Mesenchymal stem cell (in vitro differentiated cells and primary cell): ENCODE results near the gene CNBP.
A peak's percentile ranks its signal among the peaks of the same experiment; 100 is the strongest.
"Not testable (repeated sequence)": the region's sequence is repeated elsewhere in the genome, so short reads cannot be mapped to it uniquely, and the experiment has no call there.

Source experiments
- DNase-seq: peaks from one replicate; pipeline ENCODE4 v3.0.0-alpha.2; 2013
- H2AFZ ChIP-seq: one replicate; pipeline ENCODE4 v1.6.1; 2013; ENCODE audit warnings: low read depth, mild to moderate bottlenecking, control low read depth, inconsistent platforms, low read length, moderate library complexity
- H2AK5ac ChIP-seq: 2 replicates; pipeline ENCODE4 v1.6.1; 2013; ENCODE audit warnings: low read length, moderate library complexity, mild to moderate bottlenecking, inconsistent platforms; ENCODE audit not compliant: severe bottlenecking
- H2BK120ac ChIP-seq: one replicate; pipeline ENCODE4 v1.6.1; 2013; ENCODE audit warnings: low read depth, mild to moderate bottlenecking, inconsistent platforms, low read length, moderate library complexity
- H2BK12ac ChIP-seq, 2 experiments: one replicate each; pipeline ENCODE4 v1.6.1; 2013; ENCODE audit warnings: inconsistent platforms in 2 of 2, low read length in 2 of 2, mild to moderate bottlenecking in 2 of 2, moderate library complexity in 2 of 2, control low read depth in 1 of 2
- H2BK15ac ChIP-seq: one replicate; pipeline ENCODE4 v1.6.1; 2013; ENCODE audit warnings: mild to moderate bottlenecking, low read depth, inconsistent platforms; ENCODE audit not compliant: poor library complexity, severe bottlenecking
- H2BK5ac ChIP-seq: 2 replicates; pipeline ENCODE4 v1.6.1; 2013; ENCODE audit warnings: low read depth, mild to moderate bottlenecking, low read length, control low read depth, inconsistent platforms; ENCODE audit not compliant: poor library complexity, severe bottlenecking
- H3K14ac ChIP-seq, 2 experiments: one replicate each; pipeline ENCODE4 v1.6.1; 2013; ENCODE audit warnings: inconsistent platforms in 2 of 2, low read length in 2 of 2, control low read depth in 1 of 2, mild to moderate bottlenecking in 1 of 2, moderate library complexity in 1 of 2
- H3K18ac ChIP-seq, 2 experiments: one replicate each; pipeline ENCODE4 v1.6.1; 2013; ENCODE audit warnings: inconsistent platforms in 2 of 2, low read length in 2 of 2, control low read depth in 1 of 2, low read depth in 1 of 2, mild to moderate bottlenecking in 1 of 2
- H3K23ac ChIP-seq, 2 experiments: one replicate each; pipeline ENCODE4 v1.6.1; 2013; ENCODE audit warnings: inconsistent platforms in 2 of 2, low read length in 2 of 2, mild to moderate bottlenecking in 2 of 2, moderate library complexity in 2 of 2, control low read depth in 1 of 2
- H3K27ac ChIP-seq: 2 replicates; pipeline ENCODE4 v1.5.1; 2013; ENCODE audit warnings: mild to moderate bottlenecking, moderate library complexity, low read length, control low read depth, inconsistent platforms; ENCODE audit not compliant: poor library complexity, severe bottlenecking
- H3K27me3 ChIP-seq, 2 experiments: 2 replicates each; pipeline versions ENCODE4 v1.6.1 to v1.7.0; 2013; ENCODE audit warnings: low read length in 2 of 2, mild to moderate bottlenecking in 2 of 2, moderate library complexity in 2 of 2, control low read depth in 1 of 2, inconsistent platforms in 1 of 2; ENCODE audit not compliant: control insufficient read depth in 1 of 2, insufficient read depth in 1 of 2
- H3K36me3 ChIP-seq, 2 experiments: 2 replicates each; pipeline versions ENCODE4 v1.6.1 to v1.7.0; 2013; ENCODE audit warnings: low read length in 2 of 2, control low read depth in 1 of 2, inconsistent platforms in 1 of 2, low read depth in 1 of 2, mild to moderate bottlenecking in 1 of 2; ENCODE audit not compliant: insufficient read depth in 2 of 2, control insufficient read depth in 1 of 2
- H3K4ac ChIP-seq, 2 experiments: one replicate each; pipeline ENCODE4 v1.6.1; 2013; ENCODE audit warnings: inconsistent platforms in 2 of 2, low read length in 2 of 2, mild to moderate bottlenecking in 2 of 2, moderate library complexity in 2 of 2, control low read depth in 1 of 2, low read depth in 1 of 2
- H3K4me1 ChIP-seq: 2 replicates; pipeline ENCODE4 v1.6.1; 2013; ENCODE audit warnings: low read depth, low read length, control low read depth; ENCODE audit not compliant: control insufficient read depth, insufficient read depth
- H3K4me2 ChIP-seq: 2 replicates; pipeline ENCODE4 v1.6.1; 2013; ENCODE audit warnings: low read length, mild to moderate bottlenecking, inconsistent platforms; ENCODE audit not compliant: poor library complexity, severe bottlenecking
- H3K4me3 ChIP-seq, 2 experiments: 2 replicates each; pipeline versions ENCODE4 v1.5.1 to v1.7.0; 2013; ENCODE audit warnings: low read length in 2 of 2, mild to moderate bottlenecking in 2 of 2, control low read depth in 1 of 2, low read depth in 1 of 2; ENCODE audit not compliant: insufficient read depth in 1 of 2
- H3K79me1 ChIP-seq: replicated peaks from 2 replicates; pipeline ENCODE4 v1.6.1; 2013; ENCODE audit warnings: mild to moderate bottlenecking, control low read depth, low read length, inconsistent platforms; ENCODE audit not compliant: poor library complexity, severe bottlenecking
- H3K9ac ChIP-seq: 2 replicates; pipeline ENCODE4 v1.7.0; 2013; ENCODE audit warnings: mild to moderate bottlenecking, low read length, moderate library complexity
- H3K9me3 ChIP-seq: 2 replicates; pipeline ENCODE4 v1.7.0; 2013; ENCODE audit warnings: mild to moderate bottlenecking, low read length; ENCODE audit not compliant: control insufficient read depth
- H4K8ac ChIP-seq: one replicate; pipeline ENCODE4 v1.6.1; 2013; ENCODE audit warnings: inconsistent platforms, mild to moderate bottlenecking, low read length, moderate library complexity
- H4K91ac ChIP-seq: one replicate; pipeline ENCODE4 v1.6.1; 2013; ENCODE audit warnings: mild to moderate bottlenecking, low read length, inconsistent platforms
- WGBS: methylation state at CpG from one replicate; pipeline ENCODE4 v1.1.7; 2013; ENCODE audit warnings: mixed read lengths; 5-methylcytosine and 5-hydroxymethylcytosine counted together

The CNBP gene

GRCh38 chr3:129228891-129229585, 45.3 kb upstream of the CNBP start:
- Histone ChIP-seq H3K9me3 (no peaks in the 10 kb centered on the region), H3K23ac (no peak overlapping the region), H3K36me3 (no peaks in the 10 kb centered on the region), H3K14ac (peak overlapping the region; percentile 4 to 74), H3K4me3 (no peak overlapping the region), H3K4ac (peak overlapping the region; percentile 69 to 75), H3K18ac (peak overlapping the region; percentile 64 to 96), H2AFZ (peak overlapping the region; percentile 96), H2AK5ac (no peak overlapping the region), H4K8ac (peak overlapping the region; percentile 90), H3K4me2 (no peak overlapping the region), H2BK15ac (peak overlapping the region; percentile 55), H3K27me3 (no peaks in the 10 kb centered on the region), H3K4me1 (peaks cover 15% of the 10 kb centered on the region), H2BK120ac (peak overlapping the region; percentile 54), H2BK12ac (peak overlapping the region; percentile 60 to 96), H3K79me1 (no peaks in the 10 kb centered on the region), H3K27ac (peak overlapping the region; percentile 4), H4K91ac (peak overlapping the region; percentile 85), H2BK5ac (no peak overlapping the region), H3K9ac (no peak overlapping the region)
- 44% methylated on average over 11 of the region's 11 CpGs for WGBS
- DNase-seq, result peak; percentile 86

GRCh38 chr3:129226374-129226773, 42.7 kb upstream of the CNBP start:
- Histone ChIP-seq H3K27ac (peak overlapping the region; percentile 27), H3K36me3 (no peaks in the 10 kb centered on the region), H2BK120ac (no peak overlapping the region), H3K79me1 (no peaks in the 10 kb centered on the region), H3K18ac (peak overlapping the region in 1 of 2 experiments; percentile 59), H3K4me2 (no peak overlapping the region), H3K9me3 (no peaks in the 10 kb centered on the region), H2AK5ac (no peak overlapping the region), H3K9ac (peak overlapping the region; percentile 27), H3K4ac (no peak overlapping the region), H3K4me1 (peaks cover 11% of the 10 kb centered on the region), H2BK5ac (no peak overlapping the region), H2BK12ac (peak overlapping the region in 1 of 2 experiments; percentile 63), H3K27me3 (no peaks in the 10 kb centered on the region), H2BK15ac (no peak overlapping the region), H3K14ac (no peak overlapping the region), H4K8ac (peak overlapping the region; percentile 54), H4K91ac (no peak overlapping the region), H2AFZ (peak overlapping the region; percentile 42), H3K4me3 (no peak overlapping the region), H3K23ac (no peak overlapping the region)
- peak; percentile 84 for DNase-seq
- 62% methylated on average over 5 of the region's 6 CpGs for WGBS

- Histone ChIP-seq H3K9ac (peak overlapping the region; percentile 61), H3K18ac (peak overlapping the region; percentile 61 to 79), H3K4me2 (no peak overlapping the region), H4K8ac (peak overlapping the region; percentile 90), H4K91ac (peak overlapping the region; percentile 27), H2BK15ac (no peak overlapping the region), H2BK5ac (no peak overlapping the region), H2BK12ac (peak overlapping the region; percentile 37 to 89), H3K79me1 (no peaks in the 10 kb centered on the region), H2AK5ac (no peak overlapping the region), H3K4me3 (peak overlapping the region in 1 of 2 experiments; percentile 60), H3K27me3 (no peaks in the 10 kb centered on the region), H3K23ac (no peak overlapping the region), H2AFZ (peak overlapping the region; percentile 60), H3K4ac (no peak overlapping the region), H3K9me3 (no peaks in the 10 kb centered on the region), H2BK120ac (no peak overlapping the region), H3K27ac (peak overlapping the region; percentile 7), H3K36me3 (no peaks in the 10 kb centered on the region), H3K14ac (peak overlapping the region in 1 of 2 experiments; percentile 36), H3K4me1 (peaks cover 11% of the 10 kb centered on the region)
- DNase-seq, result peak; percentile 76
- 50% methylated on average over 8 of the region's 9 CpGs for WGBS
These were observed 41.3 kb upstream of the CNBP start for GRCh38 chr3:129224984-129225393.

GRCh38 chr3:129224387-129224786, 40.7 kb upstream of the CNBP start:
- H2BK5ac ChIP-seq, H3K23ac ChIP-seq, H2AK5ac ChIP-seq, H3K4me2 ChIP-seq, H3K79me1 ChIP-seq, H2AFZ ChIP-seq, H3K27ac ChIP-seq, H3K36me3 ChIP-seq, H2BK12ac ChIP-seq, H3K9me3 ChIP-seq, H4K8ac ChIP-seq, H3K27me3 ChIP-seq, H3K4ac ChIP-seq, H4K91ac ChIP-seq, DNase-seq, H2BK120ac ChIP-seq, H3K14ac ChIP-seq, H3K4me3 ChIP-seq, H3K4me1 ChIP-seq, H3K18ac ChIP-seq, H2BK15ac ChIP-seq: not testable (repeated sequence)
- WGBS, result no CpG with 5 or more reads among the region's 1 CpG
- H3K9ac ChIP-seq, result peak overlapping the region; percentile 61
